HG03439 (cell line): ENCODE data around the gene LSM14A.

Experiments used
- ATAC-seq: cut with Tn5 transposase; IDR thresholded peaks from one replicate; pipeline ENCODE4 v1.9.1; 2021; ENCODE audit warnings: mild to moderate bottlenecking, moderate library complexity; ENCODE audit not compliant: unreplicated experiment

LSM14A gene

GRCh38 chr19:34277244-34277643, 104.9 kb downstream of the LSM14A start:
- no peak for ATAC-seq

- ATAC-seq: no peak
Observed at GRCh38 chr19:34278783-34279182, 106.5 kb downstream of the LSM14A start.
